Left lung (tissue), 10 donors: Measurements from ENCODE around the gene PTCH2. TPM values are rescaled to one million over a fixed set of nuclear protein-coding genes. Genes with fewer than 3 reads are reported as not detected.
A peak's percentile ranks its signal among the peaks of the same experiment; 100 is the strongest.

Experiments
- ATAC-seq: fragments of 200-7000 bp; cut with Tn5 transposase; one replicate; pipeline ENCODE4 v1.9.1; 2020; ENCODE audit warnings: moderate library complexity
- DNase-seq, 4 donors: peaks; one replicate each; pipeline ENCODE4 v3.0.0-alpha.2; 2013 to 2020
- H3K27ac ChIP-seq, 2 donors: fragments of 200-600 bp; sonication (generic) in 1 of 2; one replicate each; pipeline versions ENCODE4 v1.5.0 to v1.8.0; 2020 to 2021
- H3K27me3 ChIP-seq, 2 donors: fragments of 200-600 bp; sonication (generic) in 1 of 2; one replicate each; pipeline versions ENCODE4 v1.5.0 to v1.8.0; 2020 to 2021
- H3K36me3 ChIP-seq, 2 donors: fragments of 200-600 bp; sonication (generic) in 1 of 2; one replicate each; pipeline versions ENCODE4 v1.5.0 to v1.8.0; 2020 to 2021
- H3K4me1 ChIP-seq, 2 donors: fragments of 200-600 bp; one replicate each; pipeline ENCODE4 v1.8.0; 2021
- H3K4me3 ChIP-seq, 2 donors: fragments of 200-600 bp; sonication (generic) in 1 of 2; one replicate each; pipeline versions ENCODE4 v1.5.0 to v1.8.0; 2020 to 2021; ENCODE audit warnings: mild to moderate bottlenecking in 1 of 2
- H3K9me3 ChIP-seq, 2 donors: fragments of 200-600 bp; sonication (generic) in 1 of 2; one replicate each; pipeline versions ENCODE4 v1.5.0 to v1.8.0; 2020 to 2021
- CTCF ChIP-seq, 2 donors: fragments of 200-600 bp; sonication (generic) in 1 of 2; IDR thresholded peaks; one replicate each; pipeline versions ENCODE4 v1.5.0 to v1.8.0; 2021; ENCODE audit warnings: antibody characterized with exemption in 2 of 2
- intact Hi-C, 2 donors: fragments of 100-400 bp; cut with DNase I; formaldehyde crosslinking; loops; one replicate each; pipeline versions ENCODE4 v1.11.2 to v1.14.2; 2022
- polyA plus RNA-seq, 6 donors: library from polyadenylated mRNA; unstranded; fragments of 120-200 nt; gene quantifications; one replicate each; pipeline ENCODE4 v1.2.1, GENCODE V29; 2013; ENCODE audit not compliant: insufficient read length in 6 of 6
- total RNA-seq, 2 donors: library from RNA; stranded (reverse); fragmentation: NEBNext Ultra II Directional; extraction: Animal tissue kit (Norgen Biotek cat#: 25700); gene quantifications; one replicate each; pipeline ENCODE4 v1.2.1, GENCODE V29; 2021
- donor health status: DM: no; HTN: yes; CAD: no.
- donor health status: DM: no; HTN: no; CAD: no.

Gene PTCH2
- total and polyA plus RNA-seq, 8 donors, result 1.0 to 9.4 (median 6.3) TPM

- H3K27me3 ChIP-seq, result no peaks in the 10 kb centered on the region
- H3K36me3 ChIP-seq, result peaks cover 0 to 42% of the 10 kb centered on the region in 2 donors
- ATAC-seq, result peak; percentile 28
- H3K4me1 ChIP-seq, result peaks cover 45 to 99% of the 10 kb centered on the region in 2 donors
- TF ChIP-seq CTCF (IDR thresholded peaks at IDR 0.05), result no peak
- intact Hi-C loops, result no loop called here
- peak within 1 kb of the TSS; percentile 2 to 25 for H3K4me3 ChIP-seq
- peak; percentile 86 to 93 (median 88) for DNase-seq
- peak within 1 kb of the TSS; percentile 97 to 99 for H3K27ac ChIP-seq
- H3K9me3 ChIP-seq, result no peaks in the 10 kb centered on the region
Measured at GRCh38 chr1:44808063-44808937, 34.8 kb downstream of the PTCH2 start, which contains the start of gene BTBD19. BTBD19 (plus strand) TSS chr1:44808523; CDS start chr1:44808821, 298 bp downstream.

GRCh38 chr1:44807364-44808062, 35.5 kb downstream of the PTCH2 start:
- DNase-seq (peak; percentile 82 to 99 (median 96)), ATAC-seq (peak; percentile 83)
- Histone ChIP-seq H3K36me3 (peaks cover 0 to 45% of the 10 kb centered on the region in 2 donors), H3K9me3 (no peaks in the 10 kb centered on the region), H3K27ac (peak overlapping the region; percentile 97 to 99), H3K4me1 (peaks cover 41 to 100% of the 10 kb centered on the region in 2 donors), H3K27me3 (no peaks in the 10 kb centered on the region), H3K4me3 (peak overlapping the region in 1 of 2 donors; percentile 25)
- intact Hi-C loops, result no loop called here
- no peak for TF ChIP-seq CTCF (IDR thresholded peaks at IDR 0.05)

GRCh38 chr1:44806704-44807363, 36.2 kb downstream of the PTCH2 start, which contains the start of gene DYNLT4:
DYNLT4 (minus strand) TSS chr1:44807351; CDS start chr1:44806668, 683 bp downstream.
- intact Hi-C loops, result no loop called here
- Histone ChIP-seq H3K4me1 (peaks cover 43 to 100% of the 10 kb centered on the region in 2 donors), H3K4me3 (peak within 1 kb of the TSS in 1 of 2 donors; percentile 25)

GRCh38 chr1:44806025-44806703, 36.9 kb downstream of the PTCH2 start:
- Histone ChIP-seq H3K27ac (peak overlapping the region; percentile 97 to 99), H3K36me3 (peaks cover 0 to 51% of the 10 kb centered on the region in 2 donors), H3K9me3 (no peaks in the 10 kb centered on the region), H3K4me3 (peak overlapping the region in 1 of 2 donors; percentile 16), H3K27me3 (no peaks in the 10 kb centered on the region), H3K4me1 (peaks cover 43 to 95% of the 10 kb centered on the region in 2 donors)
- ATAC-seq (no peak), DNase-seq (peak in 2 of 4 donors; percentile 34 to 81)
- TF ChIP-seq CTCF (IDR thresholded peaks at IDR 0.05), result no peak
- intact Hi-C loops, result no loop called here

More at GRCh38 chr1:44806704-44807363, 36.2 kb downstream of the PTCH2 start, which contains the start of gene DYNLT4:
- Histone ChIP-seq H3K36me3 (peaks cover 0 to 51% of the 10 kb centered on the region in 2 donors), H3K9me3 (no peaks in the 10 kb centered on the region), H3K27ac (peak within 1 kb of the TSS; percentile 97 to 99), H3K27me3 (no peaks in the 10 kb centered on the region)
- DNase-seq (no peak), ATAC-seq (no peak)
- no peak for TF ChIP-seq CTCF (IDR thresholded peaks at IDR 0.05)
